A549 (cell line): ENCODE data around the gene DSCAML1. TPM values are rescaled to one million over a fixed set of nuclear protein-coding genes. Genes with fewer than 3 reads are reported as not detected.
"Not testable (repeated sequence)": the region's sequence is repeated elsewhere in the genome, so short reads cannot be mapped to it uniquely, and the experiment has no call there.

Experiments
- ATAC-seq, 2 experiments: fragments of 200-7000 bp in 1 of 2; fragments of >200 bp in 1 of 2; cut with Nextera tagmentation in 1 of 2; cut with Tn5 transposase in 1 of 2; 3 replicates each; pipeline versions ENCODE4 v1.8.0 to v1.9.1; 2018 to 2020; ENCODE audit warnings: mild to moderate bottlenecking in 1 of 2, moderate library complexity in 1 of 2
- CTCF ChIA-PET: fragments of 300-600 bp; sonication (Branson Sonifier 250); formaldehyde crosslinking; extraction: SDS; loops from one replicate; lab custom pipeline; 2021; ENCODE audit warnings: antibody characterized with exemption, inconsistent platforms; lab: Yijun Ruan, JAX
- POLR2A ChIA-PET: fragments of 350-600 bp; formaldehyde crosslinking; extraction: SDS; loops from one replicate; lab custom pipeline; 2021; ENCODE audit warnings: antibody characterized with exemption, inconsistent platforms; lab: Yijun Ruan, JAX
- DNase-seq, 2 experiments: peaks; one replicate each; pipeline versions ENCODE4 v3.0.0 to v3.0.0-alpha.2; 2011 to 2016; ENCODE audit warnings: low read depth in 1 of 2, low spot score in 1 of 2
- FAIRE-seq: peaks from 2 replicates; lab custom pipeline; 2011; peaks lifted over from hg19 to GRCh38; lab: Jason Lieb, UNC
- H3K27ac ChIP-seq, 2 experiments: fragments of >200 bp; sonication (Bioruptor Twin); formaldehyde crosslinking; 3 replicates each; pipeline ENCODE4 v1.5.1; 2016 to 2017
- H3K4me1 ChIP-seq: fragments of >200 bp; sonication (Bioruptor Twin); formaldehyde crosslinking; 3 replicates; pipeline ENCODE4 v1.6.1; 2016
- H3K4me2 ChIP-seq: fragments of >200 bp; sonication (Bioruptor Twin); formaldehyde crosslinking; 3 replicates; pipeline ENCODE4 v1.6.1; 2016
- H3K4me3 ChIP-seq: fragments of >200 bp; sonication (Bioruptor Twin); formaldehyde crosslinking; 3 replicates; pipeline ENCODE4 v1.5.1; 2016
- H3K9me3 ChIP-seq: fragments of >200 bp; sonication (Bioruptor Twin); formaldehyde crosslinking; 3 replicates; pipeline ENCODE4 v1.6.1; 2016
- BHLHE40 ChIP-seq: IDR thresholded peaks from 2 replicates; pipeline ENCODE4 v1.6.1; 2012; ENCODE audit warnings: low read depth, low read length, inconsistent platforms
- CBX8 ChIP-seq: fragments of 200-600 bp; sonication (generic); IDR thresholded peaks from 2 replicates; pipeline ENCODE4 v1.6.1; 2016
- CEBPB ChIP-seq, 2 experiments: fragments of >200 bp in 1 of 2; sonication (Bioruptor Twin) in 1 of 2; formaldehyde crosslinking in 1 of 2; IDR thresholded peaks; 2 replicates each; pipeline ENCODE4 v1.6.1; 2012 to 2016
- EHMT2 ChIP-seq: fragments of 200-600 bp; sonication (generic); IDR thresholded peaks from 2 replicates; pipeline ENCODE4 v1.6.1; 2016; ENCODE audit warnings: antibody characterized with exemption, low read depth, mild to moderate bottlenecking, moderate library complexity
- ESRRA ChIP-seq: fragments of 150-350 bp; IDR thresholded peaks from 2 replicates; pipeline ENCODE4 v1.6.1; 2014; ENCODE audit warnings: mild to moderate bottlenecking, low read length, borderline replicate concordance
- FOXS1 ChIP-seq: fragments of 250-450 bp; sonication (Bioruptor Pico); IDR thresholded peaks from 2 replicates; pipeline ENCODE4 v1.5.0; 2020; ENCODE audit warnings: mild to moderate bottlenecking, moderate library complexity
- HEYL ChIP-seq: fragments of 250-450 bp; sonication (Bioruptor Pico); IDR thresholded peaks from 2 replicates; pipeline ENCODE4 v1.8.0; 2021; ENCODE audit warnings: mild to moderate bottlenecking, moderate library complexity
- KDM1A ChIP-seq: fragments of 200-600 bp; sonication (generic); IDR thresholded peaks from 2 replicates; pipeline ENCODE4 v1.6.1; 2016; ENCODE audit warnings: low read depth, mild to moderate bottlenecking
- MYC ChIP-seq: IDR thresholded peaks from 2 replicates; pipeline ENCODE4 v1.6.1; 2012; ENCODE audit warnings: mild to moderate bottlenecking, inconsistent platforms, low read length, improper control_type of control experiment, borderline replicate concordance
- NFE2L2 ChIP-seq: fragments of 150-350 bp; conservative IDR thresholded peaks from 2 replicates; pipeline ENCODE4 v1.6.1; 2014; ENCODE audit warnings: low read length
- PHF8 ChIP-seq: fragments of 200-600 bp; sonication (generic); IDR thresholded peaks from 2 replicates; pipeline ENCODE4 v1.6.1; 2016; ENCODE audit warnings: low read depth, mild to moderate bottlenecking, antibody characterized with exemption, moderate library complexity, borderline replicate concordance
- POLR2A ChIP-seq: IDR thresholded peaks from 2 replicates; pipeline ENCODE4 v1.6.1; 2012; ENCODE audit warnings: mild to moderate bottlenecking, low read length
- RAD21 ChIP-seq, 2 experiments: fragments of >200 bp in 1 of 2; sonication (Bioruptor Twin) in 1 of 2; formaldehyde crosslinking in 1 of 2; IDR thresholded peaks in 1 of 2; conservative IDR thresholded peaks in 1 of 2; 2 replicates in 1 of 2; 3 replicates in 1 of 2; pipeline ENCODE4 v1.6.1; 2012 to 2018; ENCODE audit warnings: inconsistent platforms in 1 of 2
- RNF2 ChIP-seq: fragments of 200-600 bp; sonication (generic); IDR thresholded peaks from 2 replicates; pipeline ENCODE4 v1.6.1; 2016; ENCODE audit warnings: low read depth, mild to moderate bottlenecking, antibody characterized with exemption, moderate library complexity, borderline replicate concordance
- TP53 ChIP-seq: fragments of 250-450 bp; sonication (Bioruptor Pico); IDR thresholded peaks from 2 replicates; pipeline ENCODE4 v1.5.0; 2021; ENCODE audit warnings: mild to moderate bottlenecking, moderate library complexity
- ZNF302 ChIP-seq: fragments of 250-450 bp; sonication (Bioruptor Pico); IDR thresholded peaks from 2 replicates; pipeline ENCODE4 v1.9.0; 2021; ENCODE audit warnings: inconsistent platforms, mild to moderate bottlenecking, moderate library complexity
- ZSCAN20 ChIP-seq: fragments of 250-450 bp; sonication (Bioruptor Pico); IDR thresholded peaks from 2 replicates; pipeline ENCODE4 v1.8.0; 2022; ENCODE audit warnings: mild to moderate bottlenecking, moderate library complexity
- WGBS: methylation state at CpG from one replicate; pipeline ENCODE4 v1.1.6; 2017; ENCODE audit errors: missing lambda C conversion rate; 5-methylcytosine and 5-hydroxymethylcytosine counted together
- polyA plus RNA-seq, 4 experiments: library from polyadenylated mRNA; depleted of rRNA in 3 of 4; stranded (reverse); fragments of >200 nt; fragmentation: RNase III in 1 of 4; extraction: RNeasy Plus Mini Kit Qiagen cat#74134 plus additional on column Dnase treatment in 1 of 4; gene quantifications; 2 replicates in 3 of 4; 3 replicates in 1 of 4; pipeline ENCODE4 v1.2.3, GENCODE V29; 2011 to 2017
- TF ChIP-seq, protein P1 (sequence below): IDR thresholded peaks from 2 replicates; pipeline ENCODE4 v1.6.1; 2012; ENCODE audit warnings: low read depth, borderline replicate concordance
- TF ChIP-seq, protein P2 (sequence below): IDR thresholded peaks from 2 replicates; pipeline ENCODE4 v1.6.1; 2012
- TF ChIP-seq, protein P3 (sequence below): fragments of 250-450 bp; sonication (Bioruptor Pico); IDR thresholded peaks from 2 replicates; pipeline ENCODE4 v1.5.0; 2021; ENCODE audit warnings: mild to moderate bottlenecking, moderate library complexity, borderline replicate concordance
- TF ChIP-seq, protein P4 (sequence below): IDR thresholded peaks from 2 replicates; pipeline ENCODE4 v1.6.1; 2012
- TF ChIP-seq, protein P5 (sequence below): fragments of 250-450 bp; sonication (Bioruptor Pico); IDR thresholded peaks from 2 replicates; pipeline ENCODE4 v1.5.0; 2020; ENCODE audit warnings: low read depth, mild to moderate bottlenecking, moderate library complexity

DSCAML1 gene
- polyA plus RNA-seq, 2 of the 4 experiments (the other 2 are of a cell fraction), result 0.12 to 0.31 TPM

DNA sequence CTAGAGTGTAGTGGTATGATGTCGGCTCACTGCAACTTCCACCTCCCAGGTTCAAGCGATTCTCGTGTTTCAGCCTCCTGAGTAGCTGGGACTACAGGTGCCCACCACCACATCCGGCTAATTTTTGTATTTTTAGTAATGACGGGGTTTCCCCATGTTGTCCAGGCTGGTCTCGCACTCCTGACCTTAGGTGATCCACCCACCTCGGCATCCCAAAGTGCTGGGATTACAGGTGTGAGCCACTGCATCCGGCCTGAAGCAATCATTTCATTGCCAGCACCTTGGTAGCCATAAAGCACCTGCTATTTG lies 340.3 kb downstream of the DSCAML1 start:
- ATAC-seq, CTCF ChIA-PET, H3K4me1 ChIP-seq, H3K27ac ChIP-seq, H3K9me3 ChIP-seq, FAIRE-seq, H3K4me3 ChIP-seq, DNase-seq, POLR2A ChIA-PET, H3K4me2 ChIP-seq: not testable (repeated sequence)
- 77% methylated on average over 8 of the region's 8 CpGs for WGBS

DNA sequence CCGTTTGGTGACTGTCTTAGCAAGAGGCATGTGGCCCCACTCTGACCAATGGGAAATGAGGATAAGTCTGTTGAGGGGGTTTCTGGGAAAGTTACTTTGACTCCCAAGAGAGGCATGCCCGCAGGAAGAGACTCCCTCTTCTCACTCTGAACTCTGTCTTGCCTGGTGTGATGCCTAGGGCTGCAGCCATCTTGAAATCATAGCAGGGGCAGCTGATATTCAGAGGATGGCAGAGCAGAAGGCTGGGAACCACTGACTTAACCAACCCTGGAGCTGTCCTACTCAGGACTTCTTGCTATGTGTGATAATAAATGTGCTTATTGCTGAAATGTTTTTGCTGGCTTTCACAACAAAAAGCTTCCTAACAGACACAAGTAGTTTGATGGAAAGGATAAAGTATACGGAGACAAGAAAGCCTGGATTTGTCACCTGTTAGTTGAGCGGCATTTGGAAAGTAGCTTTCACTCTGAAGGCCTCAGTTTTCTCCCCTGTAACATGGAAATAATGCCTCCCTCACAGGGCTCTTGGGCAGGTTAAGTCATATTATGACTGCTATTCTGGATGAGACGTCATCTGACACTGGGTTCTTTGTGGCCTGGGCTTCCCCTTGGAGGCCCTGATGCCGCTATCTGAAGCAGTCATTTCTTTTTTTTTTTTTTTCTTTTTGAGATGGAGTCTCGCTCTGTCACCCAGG lies 340.8 kb downstream of the DSCAML1 start:
- WGBS, result 64% methylated on average over 7 of the region's 7 CpGs
- no peak overlapping the region for H3K4me3 ChIP-seq
- ChIA-PET POLR2A (no interaction called here), CTCF (interaction anchor here (0.8 to 1.0 kb wide), 2 partner anchors 10 to 363 kb away, joined by 3 read pairs; no protein-coding TSS in a partner anchor)
- DNase-seq (no peak), ATAC-seq (no peak), FAIRE-seq (no peak)
- no peak overlapping the region for H3K27ac ChIP-seq
- peaks cover 5% of the 10 kb centered on the region; the same call in 1 of the 3 replicates for H3K9me3 ChIP-seq
- no peak overlapping the region for H3K4me2 ChIP-seq
- no peaks in the 10 kb centered on the region for H3K4me1 ChIP-seq
- TF ChIP-seq EHMT2 (no peak), ZNF302 (CRISPR knock-in tag) (no peak), TP53 (no peak), RNF2 (no peak), BHLHE40 (no peak), PHF8 (no peak), MYC (no peak), CEBPB (IDR thresholded peaks at IDR 0.05) (no peak), FOXS1 (CRISPR knock-in tag) (no peak), ZSCAN20 (CRISPR knock-in tag) (no peak), ESRRA (no peak), POLR2A (no peak), CBX8 (no peak)
- TF ChIP-seq, protein P1, sequence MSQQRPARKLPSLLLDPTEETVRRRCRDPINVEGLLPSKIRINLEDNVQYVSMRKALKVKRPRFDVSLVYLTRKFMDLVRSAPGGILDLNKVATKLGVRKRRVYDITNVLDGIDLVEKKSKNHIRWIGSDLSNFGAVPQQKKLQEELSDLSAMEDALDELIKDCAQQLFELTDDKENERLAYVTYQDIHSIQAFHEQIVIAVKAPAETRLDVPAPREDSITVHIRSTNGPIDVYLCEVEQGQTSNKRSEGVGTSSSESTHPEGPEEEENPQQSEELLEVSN, result no peak
- TF ChIP-seq, protein P2, sequence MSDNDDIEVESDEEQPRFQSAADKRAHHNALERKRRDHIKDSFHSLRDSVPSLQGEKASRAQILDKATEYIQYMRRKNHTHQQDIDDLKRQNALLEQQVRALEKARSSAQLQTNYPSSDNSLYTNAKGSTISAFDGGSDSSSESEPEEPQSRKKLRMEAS, result no peak

DNA sequence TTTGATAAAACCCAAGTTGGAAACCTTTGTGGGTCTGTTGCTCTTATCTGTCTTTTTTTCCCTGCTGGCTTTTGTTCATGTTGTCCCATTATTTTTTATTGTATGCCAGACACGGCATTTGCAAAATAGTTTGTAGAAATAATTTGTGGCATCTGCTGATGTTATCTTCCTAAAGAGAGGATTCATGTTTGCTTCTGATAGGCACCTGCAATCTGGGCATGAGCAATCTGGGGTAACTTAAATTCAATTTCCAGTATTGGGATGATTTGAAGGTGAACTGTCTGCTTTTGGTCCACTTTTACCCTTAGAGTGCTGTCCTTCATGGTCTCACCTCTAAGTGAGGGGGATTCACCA lies 342.5 kb downstream of the DSCAML1 start:
- ATAC-seq (no peak), DNase-seq (no peak), FAIRE-seq (no peak)
- CTCF ChIA-PET, result no interaction called here
- no peak for TF ChIP-seq ESRRA
- TF ChIP-seq, protein P3, sequence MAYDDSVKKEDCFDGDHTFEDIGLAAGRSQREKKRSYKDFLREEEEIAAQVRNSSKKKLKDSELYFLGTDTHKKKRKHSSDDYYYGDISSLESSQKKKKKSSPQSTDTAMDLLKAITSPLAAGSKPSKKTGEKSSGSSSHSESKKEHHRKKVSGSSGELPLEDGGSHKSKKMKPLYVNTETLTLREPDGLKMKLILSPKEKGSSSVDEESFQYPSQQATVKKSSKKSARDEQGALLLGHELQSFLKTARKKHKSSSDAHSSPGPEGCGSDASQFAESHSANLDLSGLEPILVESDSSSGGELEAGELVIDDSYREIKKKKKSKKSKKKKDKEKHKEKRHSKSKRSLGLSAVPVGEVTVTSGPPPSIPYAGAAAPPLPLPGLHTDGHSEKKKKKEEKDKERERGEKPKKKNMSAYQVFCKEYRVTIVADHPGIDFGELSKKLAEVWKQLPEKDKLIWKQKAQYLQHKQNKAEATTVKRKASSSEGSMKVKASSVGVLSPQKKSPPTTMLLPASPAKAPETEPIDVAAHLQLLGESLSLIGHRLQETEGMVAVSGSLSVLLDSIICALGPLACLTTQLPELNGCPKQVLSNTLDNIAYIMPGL (CRISPR knock-in tag), result no peak
- no peak for TF ChIP-seq NFE2L2
- TF ChIP-seq CEBPB (IDR thresholded peaks at IDR 0.05), result no peak
- no peak for TF ChIP-seq KDM1A
- TF ChIP-seq RAD21 (conservative IDR thresholded peaks at IDR 0.05 in 1 of 2, IDR thresholded peaks at IDR 0.05 in 1 of 2), result no peak
- TF ChIP-seq, protein P1, result no peak
- TF ChIP-seq, protein P4, sequence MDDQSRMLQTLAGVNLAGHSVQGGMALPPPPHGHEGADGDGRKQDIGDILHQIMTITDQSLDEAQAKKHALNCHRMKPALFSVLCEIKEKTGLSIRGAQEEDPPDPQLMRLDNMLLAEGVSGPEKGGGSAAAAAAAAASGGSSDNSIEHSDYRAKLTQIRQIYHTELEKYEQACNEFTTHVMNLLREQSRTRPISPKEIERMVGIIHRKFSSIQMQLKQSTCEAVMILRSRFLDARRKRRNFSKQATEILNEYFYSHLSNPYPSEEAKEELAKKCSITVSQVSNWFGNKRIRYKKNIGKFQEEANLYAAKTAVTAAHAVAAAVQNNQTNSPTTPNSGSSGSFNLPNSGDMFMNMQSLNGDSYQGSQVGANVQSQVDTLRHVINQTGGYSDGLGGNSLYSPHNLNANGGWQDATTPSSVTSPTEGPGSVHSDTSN, result no peak
- no peak for TF ChIP-seq RNF2
- no peak for TF ChIP-seq HEYL
- TF ChIP-seq, protein P5, sequence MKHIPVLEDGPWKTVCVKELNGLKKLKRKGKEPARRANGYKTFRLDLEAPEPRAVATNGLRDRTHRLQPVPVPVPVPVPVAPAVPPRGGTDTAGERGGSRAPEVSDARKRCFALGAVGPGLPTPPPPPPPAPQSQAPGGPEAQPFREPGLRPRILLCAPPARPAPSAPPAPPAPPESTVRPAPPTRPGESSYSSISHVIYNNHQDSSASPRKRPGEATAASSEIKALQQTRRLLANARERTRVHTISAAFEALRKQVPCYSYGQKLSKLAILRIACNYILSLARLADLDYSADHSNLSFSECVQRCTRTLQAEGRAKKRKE (CRISPR knock-in tag), result no peak
- 30% methylated on average over 1 of the region's 1 CpG for WGBS
- POLR2A ChIA-PET, result no interaction called here
- no peaks in the 10 kb centered on the region for H3K4me1 ChIP-seq
- H3K4me2 ChIP-seq, result no peak overlapping the region
- H3K9me3 ChIP-seq, result peaks cover 5% of the 10 kb centered on the region; the same call in 1 of the 3 replicates
- H3K27ac ChIP-seq, result no peak overlapping the region
- H3K4me3 ChIP-seq, result no peak overlapping the region
